ENCODE results near the gene ELF4.

GRCh38 chrX:130145123-130145522 is 34.8 kb upstream of the ELF4 start:
- no peak for TF ChIP-seq CTCF (conservative IDR thresholded peaks at IDR 0.05)
- TF ChIP-seq ZFX (IDR thresholded peaks at IDR 0.05): no peak
